Thyroid gland (tissue), 4 donors: ENCODE measurements around the gene FIGNL2. TPM values are rescaled to one million over a fixed set of nuclear protein-coding genes. Genes with fewer than 3 reads are reported as not detected.

Source experiments
- DNase-seq, 2 donors: peaks; one replicate each; pipeline ENCODE4 v3.0.0-alpha.2; 2019
- H3K27ac ChIP-seq, 3 donors: fragments of 200-600 bp; sonication (generic); 1 replicate in 2 of 3; 2 replicates in 1 of 3; pipeline ENCODE4 v1.5.1; 2016 to 2019; ENCODE audit warnings: mild to moderate bottlenecking in 1 of 3, moderate library complexity in 1 of 3
- H3K27me3 ChIP-seq: fragments of 200-600 bp; sonication (generic); one replicate; pipeline ENCODE4 v1.5.1; 2019
- H3K36me3 ChIP-seq, 2 donors: fragments of 200-600 bp; sonication (generic); one replicate each; pipeline ENCODE4 v1.5.1; 2016 to 2019
- H3K4me1 ChIP-seq, 2 donors: fragments of 200-600 bp; sonication (generic); one replicate each; pipeline ENCODE4 v1.5.1; 2017 to 2019
- H3K4me3 ChIP-seq, 3 donors: fragments of 200-600 bp; sonication (generic); replicated peaks in 1 of 3; 1 replicate in 2 of 3; 2 replicates in 1 of 3; pipeline ENCODE4 v1.5.1; 2016; ENCODE audit warnings: mild to moderate bottlenecking in 1 of 3
- H3K9me3 ChIP-seq: fragments of 200-600 bp; sonication (generic); one replicate; pipeline ENCODE4 v1.5.1; 2017
- POLR2A ChIP-seq, 2 donors: fragments of 450-650 bp; IDR thresholded peaks; one replicate each; pipeline ENCODE4 v1.6.1; 2017; ENCODE audit warnings: antibody characterized with exemption in 2 of 2, mild to moderate bottlenecking in 2 of 2, moderate library complexity in 1 of 2
- WGBS, 2 donors: methylation state at CpG; one replicate each; pipeline ENCODE4 v1.1.5; 2017; 5-methylcytosine and 5-hydroxymethylcytosine counted together
- intact Hi-C: fragments of 100-400 bp; cut with DNase I; formaldehyde crosslinking; loops from one replicate; pipeline ENCODE4 v1.15.1; 2023
- total RNA-seq, 4 donors: library from RNA; depleted of rRNA; stranded (reverse); fragments of >200 nt; gene quantifications; one replicate each; pipeline ENCODE4 v1.2.3, GENCODE V29; 2016
- TF ChIP-seq, protein P1 (sequence below), 6 experiments: fragments of 200-600 bp in 3 of 6; fragments of 450-650 bp in 3 of 6; sonication (generic) in 3 of 6; IDR thresholded peaks; one replicate each; pipeline ENCODE4 v1.5.1; 2016 to 2019; ENCODE audit warnings: antibody characterized with exemption in 6 of 6, mild to moderate bottlenecking in 2 of 6, inconsistent platforms in 1 of 6, moderate library complexity in 1 of 6

The FIGNL2 gene
- 1 to 10 TPM in 2 of 4 donors, under 1 TPM in 2; 0.45 to 1.6 (median 1.1) TPM for total RNA-seq

DNA sequence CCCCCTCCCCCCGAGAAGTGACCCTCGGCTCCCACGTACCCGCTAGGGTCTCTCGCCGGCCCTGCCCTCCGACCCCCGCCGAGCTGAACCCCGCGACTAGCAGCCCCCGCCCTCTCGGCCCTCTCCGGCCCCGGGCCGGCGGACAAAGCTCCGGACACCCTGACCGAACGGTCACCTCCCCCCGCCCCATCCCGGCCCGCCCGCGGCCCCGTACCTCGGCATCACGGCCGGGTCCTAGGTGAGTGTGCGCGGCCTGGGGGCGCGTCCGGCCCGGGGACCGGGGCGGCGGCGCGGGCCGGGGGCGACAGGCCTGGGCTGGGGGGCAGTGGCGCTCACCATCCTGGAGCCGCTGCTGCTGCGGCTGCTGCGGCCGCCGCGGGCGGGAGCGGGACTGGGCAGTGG lies at the start of gene FIGNL2:
Gene FIGNL2 (minus strand): TSS at position 393 of the 402 bp plus-strand sequence. CDS start 26,305 bp downstream, outside the sequence.
- WGBS, 2 donors = no CpG with 5 or more reads among the region's 51 CpGs
- peaks cover 14 to 37% of the 10 kb centered on the region in 2 donors for H3K4me1 ChIP-seq
- H3K4me3 ChIP-seq = peak within 1 kb of the TSS in 2 of 3 donors; percentile 17 to 63
- intact Hi-C loops = no loop called here
- peaks cover 9% of the 10 kb centered on the region for H3K27me3 ChIP-seq
- H3K27ac ChIP-seq = peak within 1 kb of the TSS; percentile 15 to 75 (median 65)
- no peaks in the 10 kb centered on the region for H3K9me3 ChIP-seq
- no peak for TF ChIP-seq POLR2A (IDR thresholded peaks at IDR 0.05)
- TF ChIP-seq, protein P1, sequence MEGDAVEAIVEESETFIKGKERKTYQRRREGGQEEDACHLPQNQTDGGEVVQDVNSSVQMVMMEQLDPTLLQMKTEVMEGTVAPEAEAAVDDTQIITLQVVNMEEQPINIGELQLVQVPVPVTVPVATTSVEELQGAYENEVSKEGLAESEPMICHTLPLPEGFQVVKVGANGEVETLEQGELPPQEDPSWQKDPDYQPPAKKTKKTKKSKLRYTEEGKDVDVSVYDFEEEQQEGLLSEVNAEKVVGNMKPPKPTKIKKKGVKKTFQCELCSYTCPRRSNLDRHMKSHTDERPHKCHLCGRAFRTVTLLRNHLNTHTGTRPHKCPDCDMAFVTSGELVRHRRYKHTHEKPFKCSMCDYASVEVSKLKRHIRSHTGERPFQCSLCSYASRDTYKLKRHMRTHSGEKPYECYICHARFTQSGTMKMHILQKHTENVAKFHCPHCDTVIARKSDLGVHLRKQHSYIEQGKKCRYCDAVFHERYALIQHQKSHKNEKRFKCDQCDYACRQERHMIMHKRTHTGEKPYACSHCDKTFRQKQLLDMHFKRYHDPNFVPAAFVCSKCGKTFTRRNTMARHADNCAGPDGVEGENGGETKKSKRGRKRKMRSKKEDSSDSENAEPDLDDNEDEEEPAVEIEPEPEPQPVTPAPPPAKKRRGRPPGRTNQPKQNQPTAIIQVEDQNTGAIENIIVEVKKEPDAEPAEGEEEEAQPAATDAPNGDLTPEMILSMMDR (IDR thresholded peaks at IDR 0.05) = no peak
- DNase-seq = no peak
- H3K36me3 ChIP-seq = no peaks in the 10 kb centered on the region

GRCh38 chr12:51897181-51897580 lies 48.7 kb upstream of the FIGNL2 start:
- H3K27ac ChIP-seq = peak overlapping the region in 2 of 3 donors; percentile 28 to 53

DNA sequence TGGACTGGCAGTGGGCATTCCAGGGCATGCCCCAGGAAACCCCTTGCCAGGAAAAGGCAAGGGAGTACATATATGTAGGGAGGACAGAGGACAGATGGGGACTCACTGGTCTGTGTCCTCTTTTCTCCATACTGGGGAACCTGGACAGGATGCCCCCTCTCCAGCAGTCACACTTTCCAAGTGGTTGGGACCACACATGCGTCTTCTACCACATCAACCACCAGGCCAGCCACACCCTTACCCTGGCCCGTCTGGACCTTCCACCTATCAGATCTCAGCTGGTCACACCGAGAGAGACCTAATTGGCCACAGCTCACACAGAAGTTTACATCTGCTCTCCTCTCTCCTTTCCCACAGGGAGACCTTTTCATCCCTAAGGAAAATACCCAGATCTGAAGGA lies 47.7 kb upstream of the FIGNL2 start:
- intact Hi-C loops = loop anchor here (5.0 kb wide), 1 partner anchor 86 kb away; no protein-coding TSS in a partner anchor

More at GRCh38 chr12:51897181-51897580, 48.7 kb upstream of the FIGNL2 start:
- H3K36me3 ChIP-seq = no peaks in the 10 kb centered on the region
- no peaks in the 10 kb centered on the region for H3K9me3 ChIP-seq
- TF ChIP-seq, protein P1 (IDR thresholded peaks at IDR 0.05) = no peak
- TF ChIP-seq POLR2A (IDR thresholded peaks at IDR 0.05) = no peak
- intact Hi-C loops = loop anchor here (5.0 kb wide), 1 partner anchor 85 kb away; no protein-coding TSS in a partner anchor
- 81 to 83% methylated on average over 8 of the region's 8 CpGs for WGBS, 2 donors
- DNase-seq = peak in 1 of 2 donors; percentile 22
- no peak overlapping the region for H3K4me3 ChIP-seq
- H3K27me3 ChIP-seq = no peaks in the 10 kb centered on the region
- H3K4me1 ChIP-seq = peaks cover 0 to 17% of the 10 kb centered on the region in 2 donors

DNA sequence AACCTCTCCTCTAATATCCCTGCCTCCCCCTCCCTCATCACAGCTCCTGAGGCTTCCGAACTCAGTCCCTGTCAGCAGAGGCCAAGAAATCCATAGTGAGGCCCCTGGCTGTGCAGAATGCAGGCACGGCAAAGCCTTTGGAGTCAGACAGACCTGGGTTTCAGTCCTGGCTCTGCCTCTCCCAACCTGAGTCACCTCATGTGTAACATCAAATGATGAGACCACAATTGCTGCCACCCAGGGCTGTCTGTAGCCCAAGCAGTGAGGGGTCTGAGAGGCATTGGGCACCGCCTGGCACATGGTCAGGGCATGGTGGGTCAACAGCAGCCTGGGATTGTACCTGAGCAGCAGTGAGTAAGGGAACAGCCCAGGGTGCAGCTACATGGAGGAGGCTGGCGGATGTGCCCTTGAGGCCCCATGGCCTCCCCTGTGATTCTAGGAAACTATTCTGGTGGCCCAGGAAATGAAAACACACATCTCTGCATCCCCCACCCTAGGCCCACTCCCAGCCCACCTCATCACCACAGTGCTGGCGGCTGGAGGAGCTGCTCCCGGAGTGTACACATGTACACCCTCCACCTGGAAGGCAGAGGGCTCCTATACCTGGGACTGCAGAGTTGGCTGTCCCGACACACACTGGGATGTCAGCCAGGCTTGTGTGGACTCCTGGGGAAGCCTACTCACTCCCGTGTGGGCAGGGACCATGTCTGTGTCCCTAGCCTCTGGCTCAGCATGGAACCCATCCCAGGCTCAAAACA lies 47.0 kb upstream of the FIGNL2 start:
- 87 to 92% methylated on average over 6 to 7 of the region's 8 CpGs for WGBS, 2 donors
- H3K27me3 ChIP-seq = no peaks in the 10 kb centered on the region
- TF ChIP-seq, protein P1 (IDR thresholded peaks at IDR 0.05) = no peak
- TF ChIP-seq POLR2A (IDR thresholded peaks at IDR 0.05) = no peak
- H3K9me3 ChIP-seq = no peaks in the 10 kb centered on the region
- H3K4me3 ChIP-seq = no peak overlapping the region
- peaks cover 0 to 17% of the 10 kb centered on the region in 2 donors for H3K4me1 ChIP-seq
- no peaks in the 10 kb centered on the region for H3K36me3 ChIP-seq
- intact Hi-C loops = loop anchor here (5.0 kb wide), 1 partner anchor 87 kb away; no protein-coding TSS in a partner anchor
- H3K27ac ChIP-seq = no peak overlapping the region
- DNase-seq = no peak

More for the DNA sequence above, 47.7 kb upstream of the FIGNL2 start:
- WGBS, 2 donors = 77 to 89% methylated on average over 3 of the region's 3 CpGs
- H3K36me3 ChIP-seq = no peaks in the 10 kb centered on the region
- peaks cover 0 to 17% of the 10 kb centered on the region in 2 donors for H3K4me1 ChIP-seq
- no peak for DNase-seq
- peak overlapping the region in 1 of 3 donors; percentile 28 for H3K27ac ChIP-seq
- TF ChIP-seq, protein P1 (IDR thresholded peaks at IDR 0.05) = no peak
- no peak for TF ChIP-seq POLR2A (IDR thresholded peaks at IDR 0.05)
- H3K27me3 ChIP-seq = no peaks in the 10 kb centered on the region
- no peak overlapping the region for H3K4me3 ChIP-seq
- H3K9me3 ChIP-seq = no peaks in the 10 kb centered on the region

DNA sequence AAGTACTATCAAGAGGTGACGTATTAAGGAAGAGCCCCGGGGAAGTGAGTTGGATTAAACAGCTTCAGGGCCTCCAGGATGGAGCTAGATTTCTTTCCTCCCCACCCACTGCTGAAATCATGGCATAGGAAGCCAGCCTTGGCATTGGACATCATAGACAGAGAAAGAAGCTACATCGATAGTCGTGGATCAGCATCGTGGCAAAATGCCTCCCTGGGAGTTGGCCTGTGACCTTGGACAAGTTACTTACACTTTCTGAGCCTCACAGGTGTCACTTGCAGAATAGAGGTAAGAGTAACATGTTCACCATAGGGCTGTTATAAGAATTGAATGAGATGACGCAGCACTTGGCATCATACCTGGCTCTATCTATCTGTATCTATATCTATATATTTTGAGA lies 45.3 kb upstream of the FIGNL2 start:
- Histone ChIP-seq H3K4me1 (peaks cover 0 to 17% of the 10 kb centered on the region in 2 donors), H3K27ac (no peak overlapping the region), H3K4me3 (no peak overlapping the region), H3K9me3 (no peaks in the 10 kb centered on the region), H3K36me3 (no peaks in the 10 kb centered on the region), H3K27me3 (no peaks in the 10 kb centered on the region)
- no peak for TF ChIP-seq POLR2A (IDR thresholded peaks at IDR 0.05)
- TF ChIP-seq, protein P1 (IDR thresholded peaks at IDR 0.05) = no peak
- 82 to 88% methylated on average over 6 of the region's 6 CpGs for WGBS, 2 donors
- intact Hi-C loops = no loop called here
- DNase-seq = no peak
